PC-9 (cell line): Measurements from ENCODE around the gene ARFGAP1. TPM values are rescaled to one million over a fixed set of nuclear protein-coding genes. Genes with fewer than 3 reads are reported as not detected.

Experiments used
- BruUV-seq: library from RNA; stranded (reverse); fragments of 400-500 nt; replicated peaks from 2 replicates; lab custom pipeline; 2021; lab: Mats Ljungman, UMichigan
- CTCF ChIA-PET: fragments of 300-600 bp; sonication (Branson Sonifier 250); formaldehyde crosslinking; loops from one replicate; lab custom pipeline; 2022; ENCODE audit warnings: antibody characterized with exemption; lab: Charles Lee
- POLR2A ChIA-PET: fragments of 300-600 bp; sonication (Branson Sonifier 250); formaldehyde crosslinking; loops from one replicate; lab custom pipeline; 2022; ENCODE audit warnings: antibody characterized with exemption; ENCODE audit not compliant: unreplicated experiment; lab: Charles Lee
- DNase-seq, 2 experiments: peaks; one replicate each; pipeline versions ENCODE4 v3.0.0 to v3.0.0-alpha.2; 2015 to 2022; ENCODE audit warnings: mixed read lengths in 1 of 2
- H2AFZ ChIP-seq: fragments of 200-600 bp; sonication (generic); 2 replicates; pipeline ENCODE4 v1.8.1; 2017; ENCODE audit warnings: antibody characterized with exemption
- H3F3A ChIP-seq: fragments of 200-600 bp; sonication (generic); 2 replicates; pipeline ENCODE4 v1.8.1; 2017; ENCODE audit warnings: antibody characterized with exemption, mild to moderate bottlenecking, low read depth; ENCODE audit not compliant: insufficient read depth
- H3K27ac ChIP-seq: fragments of 200-600 bp; sonication (generic); 2 replicates; pipeline ENCODE4 v1.6.1; 2016; ENCODE audit warnings: mixed run types
- H3K27me3 ChIP-seq: fragments of 200-600 bp; sonication (generic); 2 replicates; pipeline ENCODE4 v1.6.1; 2016; ENCODE audit warnings: low read depth, mixed run types; ENCODE audit not compliant: insufficient read depth
- H3K36me3 ChIP-seq: fragments of 200-600 bp; sonication (generic); 2 replicates; pipeline ENCODE4 v1.6.1; 2016; ENCODE audit warnings: low read depth, mixed run types
- H3K4me1 ChIP-seq: fragments of 200-600 bp; sonication (generic); replicated peaks from 2 replicates; pipeline ENCODE4 v1.6.1; 2016; ENCODE audit warnings: mixed run types; ENCODE audit not compliant: insufficient read depth
- H3K4me2 ChIP-seq: fragments of 200-600 bp; sonication (generic); 2 replicates; pipeline ENCODE4 v1.6.1; 2017; ENCODE audit warnings: mixed run types
- H3K4me3 ChIP-seq: fragments of 200-600 bp; sonication (generic); 2 replicates; pipeline ENCODE4 v1.6.1; 2016; ENCODE audit warnings: mixed run types
- H3K79me2 ChIP-seq: fragments of 200-600 bp; sonication (generic); 2 replicates; pipeline ENCODE4 v1.6.1; 2017; ENCODE audit warnings: low read depth, mixed run types
- H3K9me2 ChIP-seq: fragments of 200-600 bp; sonication (generic); 2 replicates; pipeline ENCODE4 v1.8.1; 2017; ENCODE audit warnings: mild to moderate bottlenecking; ENCODE audit not compliant: insufficient read depth
- H3K9me3 ChIP-seq: fragments of 200-600 bp; sonication (generic); 2 replicates; pipeline ENCODE4 v1.8.1; 2016; ENCODE audit warnings: low read depth; ENCODE audit not compliant: insufficient read depth
- H4K20me1 ChIP-seq: fragments of 200-600 bp; sonication (generic); 2 replicates; pipeline ENCODE4 v1.8.1; 2017; ENCODE audit not compliant: insufficient read depth
- CTCF ChIP-seq: fragments of 200-600 bp; sonication (generic); conservative IDR thresholded peaks from 2 replicates; pipeline ENCODE4 v1.6.1; 2017; ENCODE audit warnings: mixed run types, antibody characterized with exemption, mild to moderate bottlenecking, moderate library complexity
- EZH2 ChIP-seq: fragments of 200-600 bp; sonication (generic); IDR thresholded peaks from 2 replicates; pipeline ENCODE4 v1.8.0; 2017; ENCODE audit warnings: antibody characterized with exemption, low read depth
- intact Hi-C: fragments of 100-400 bp; cut with micrococcal nuclease; formaldehyde crosslinking; loops from one replicate; pipeline ENCODE4 v1.10.0; 2022; ENCODE audit not compliant: unreplicated experiment
- total RNA-seq: library from RNA; stranded (reverse); gene quantifications from 2 replicates; pipeline ENCODE4 v1.2.3, GENCODE V29; 2021

Gene ARFGAP1
- total RNA-seq, 1 experiment from 2014 or later, result 89.0 TPM

- Histone ChIP-seq H3K4me1 (no peaks in the 10 kb centered on the region), H3K36me3 (no peaks in the 10 kb centered on the region), H2AFZ (no peak overlapping the region), H3K4me2 (no peak overlapping the region), H3K9me2 (no peaks in the 10 kb centered on the region), H3K27me3 (peaks cover 93% of the 10 kb centered on the region), H3K79me2 (no peaks in the 10 kb centered on the region), H3K4me3 (no peak overlapping the region), H4K20me1 (0 out of 2 replicates have a peak, but pooled peaks cover 11% of the 10 kb centered on the region), H3K9me3 (no peaks in the 10 kb centered on the region), H3K27ac (no peak overlapping the region), H3F3A (no peaks in the 10 kb centered on the region)
- ChIA-PET CTCF (no interaction called here), POLR2A (no interaction called here)
- intact Hi-C loops, result no loop called here
- TF ChIP-seq EZH2 (no peak), CTCF (no peak)
- no peak for DNase-seq
- no TSS peak for BruUV-seq
These were observed 39.2 kb downstream of the ARFGAP1 start for GRCh38 chr20:63311833-63312243.

- Histone ChIP-seq H3K4me1 (no peaks in the 10 kb centered on the region), H3K9me3 (no peaks in the 10 kb centered on the region), H3K4me2 (no peak overlapping the region), H3F3A (no peaks in the 10 kb centered on the region), H3K36me3 (no peaks in the 10 kb centered on the region), H3K79me2 (no peaks in the 10 kb centered on the region), H3K27me3 (peaks cover 91% of the 10 kb centered on the region), H3K4me3 (no peak overlapping the region), H4K20me1 (0 out of 2 replicates have a peak, but pooled peaks cover 11% of the 10 kb centered on the region), H2AFZ (no peak overlapping the region), H3K9me2 (no peaks in the 10 kb centered on the region), H3K27ac (no peak overlapping the region)
- BruUV-seq, result no TSS peak
- DNase-seq, result no peak
- ChIA-PET CTCF (no interaction called here), POLR2A (no interaction called here)
- TF ChIP-seq EZH2, result no peak
- TF ChIP-seq CTCF, result no peak
- intact Hi-C loops, result no loop called here
These were observed 39.7 kb downstream of the ARFGAP1 start for GRCh38 chr20:63312273-63312672.

GRCh38 chr20:63312690-63313348 lies 40.2 kb downstream of the ARFGAP1 start:
- intact Hi-C loops, result no loop called here
- no peak overlapping the region for H3K4me2 ChIP-seq
- H3K27me3 ChIP-seq, result peaks cover 90% of the 10 kb centered on the region
- H3K9me2 ChIP-seq, result no peaks in the 10 kb centered on the region
- DNase-seq, result no peak
- H3K79me2 ChIP-seq, result no peaks in the 10 kb centered on the region
- H3F3A ChIP-seq, result no peaks in the 10 kb centered on the region
- no peak overlapping the region for H2AFZ ChIP-seq
- CTCF ChIA-PET, result no interaction called here
- H3K4me1 ChIP-seq, result no peaks in the 10 kb centered on the region
- H3K27ac ChIP-seq, result no peak overlapping the region
- TF ChIP-seq EZH2 (no peak), CTCF (no peak)
- no TSS peak for BruUV-seq
- H3K36me3 ChIP-seq, result no peaks in the 10 kb centered on the region
- no peak overlapping the region for H3K4me3 ChIP-seq
- H3K9me3 ChIP-seq, result no peaks in the 10 kb centered on the region
- H4K20me1 ChIP-seq, result 0 out of 2 replicates have a peak, but pooled peaks cover 8% of the 10 kb centered on the region
- POLR2A ChIA-PET, result no interaction called here
